Right forelimb (tissue), 1 donor: ENCODE measurements around the gene PTPN11.
"Not testable (repeated sequence)": the region's sequence is repeated elsewhere in the genome, so short reads cannot be mapped to it uniquely, and the experiment has no call there.

Source experiments
- DNase-seq: peaks from one replicate; pipeline ENCODE4 v3.0.0-alpha.2; 2018

Gene PTPN11

GRCh38 chr12:112409906-112410244 is 8.9 kb upstream of the PTPN11 start:
- no peak for DNase-seq

GRCh38 chr12:112413855-112414625 is 4.7 kb upstream of the PTPN11 start:
- no peak for DNase-seq

DNA sequence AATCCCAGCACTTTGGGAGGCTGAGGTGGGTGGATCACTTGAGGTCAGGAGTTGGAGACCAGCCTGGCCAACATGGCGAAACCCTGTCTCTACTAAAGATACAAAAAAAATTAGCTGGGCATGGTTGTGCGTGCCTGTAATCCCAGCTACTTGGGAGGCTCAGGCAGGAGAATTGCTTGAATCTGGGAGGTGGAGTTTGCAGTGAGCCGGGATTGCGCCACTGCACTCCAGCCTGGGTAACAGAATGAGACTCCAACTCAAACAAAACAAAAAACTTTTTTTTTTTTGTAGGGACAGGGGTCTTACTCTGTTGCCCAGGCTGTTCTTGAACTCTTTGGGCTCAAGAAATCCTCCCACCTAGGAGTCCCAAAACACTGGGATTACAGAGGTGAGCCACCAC is 3.3 kb upstream of the PTPN11 start:
- not testable (repeated sequence) for DNase-seq

DNA sequence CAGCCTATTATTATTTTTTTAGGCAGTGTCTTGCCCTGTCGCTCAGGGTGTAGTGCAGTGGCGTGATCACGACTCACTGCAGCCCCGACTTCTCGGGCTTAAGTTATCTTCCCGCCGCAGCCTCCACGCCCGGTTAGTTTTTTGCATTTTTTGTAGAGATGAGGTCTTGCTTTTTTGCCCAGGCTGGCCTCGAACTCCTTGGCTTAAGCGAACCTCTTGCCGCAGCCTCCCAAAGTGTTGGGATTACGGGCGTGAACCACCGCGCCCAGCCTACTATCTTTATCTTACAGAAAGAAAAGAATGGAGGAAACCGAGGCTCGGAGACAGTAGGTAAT is 507 bp upstream of the PTPN11 start:
- DNase-seq = no peak

DNA sequence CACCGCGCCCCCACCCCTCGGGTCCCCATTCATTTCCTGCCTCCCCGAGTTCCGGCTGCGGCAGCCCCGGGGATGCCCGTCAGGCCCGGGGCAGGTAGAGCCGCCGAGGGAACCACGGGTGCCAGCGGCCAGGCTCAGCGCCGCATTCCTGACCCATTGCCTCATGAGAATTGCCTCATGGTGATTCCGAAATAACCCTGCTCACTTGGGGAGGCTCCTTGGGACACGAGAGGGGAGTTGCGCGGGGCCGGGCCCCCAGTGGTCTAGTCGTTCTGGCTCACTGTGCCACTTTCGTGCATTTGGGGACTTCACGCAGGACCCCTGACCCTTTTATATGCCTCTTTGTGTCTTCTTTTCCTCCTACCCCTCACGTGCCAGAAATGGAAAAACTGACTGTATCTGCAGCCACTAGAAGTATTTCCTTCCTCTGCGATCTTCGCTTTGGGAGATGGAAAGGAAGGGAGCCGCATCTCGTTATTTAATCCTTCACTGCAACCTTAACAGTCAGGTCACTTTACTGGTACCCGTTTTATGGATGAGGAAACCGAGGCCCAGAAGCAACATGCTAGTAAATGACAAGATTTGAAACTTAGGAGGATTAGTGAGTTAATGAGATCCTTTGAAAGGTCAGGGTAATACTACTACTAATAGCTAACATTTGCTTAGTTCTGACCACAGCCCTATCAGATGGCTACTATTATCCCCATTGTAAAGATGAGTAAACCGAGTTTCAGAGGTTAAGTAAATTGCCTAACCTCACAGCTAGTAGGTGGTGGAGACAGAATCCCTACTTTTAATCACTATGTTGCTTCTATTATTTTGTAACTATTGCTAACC is 768 bp downstream of the PTPN11 start:
- DNase-seq = peak; percentile 68

GRCh38 chr12:112420740-112421139 is 2.0 kb downstream of the PTPN11 start:
- no peak for DNase-seq

- DNase-seq = no peak
These were observed 2.6 kb downstream of the PTPN11 start for GRCh38 chr12:112421363-112421762.

- DNase-seq = no peak
These were observed 3.8 kb downstream of the PTPN11 start for GRCh38 chr12:112422531-112422930.

- DNase-seq = no peak
These were observed 5.4 kb downstream of the PTPN11 start for GRCh38 chr12:112424126-112424525.

DNA sequence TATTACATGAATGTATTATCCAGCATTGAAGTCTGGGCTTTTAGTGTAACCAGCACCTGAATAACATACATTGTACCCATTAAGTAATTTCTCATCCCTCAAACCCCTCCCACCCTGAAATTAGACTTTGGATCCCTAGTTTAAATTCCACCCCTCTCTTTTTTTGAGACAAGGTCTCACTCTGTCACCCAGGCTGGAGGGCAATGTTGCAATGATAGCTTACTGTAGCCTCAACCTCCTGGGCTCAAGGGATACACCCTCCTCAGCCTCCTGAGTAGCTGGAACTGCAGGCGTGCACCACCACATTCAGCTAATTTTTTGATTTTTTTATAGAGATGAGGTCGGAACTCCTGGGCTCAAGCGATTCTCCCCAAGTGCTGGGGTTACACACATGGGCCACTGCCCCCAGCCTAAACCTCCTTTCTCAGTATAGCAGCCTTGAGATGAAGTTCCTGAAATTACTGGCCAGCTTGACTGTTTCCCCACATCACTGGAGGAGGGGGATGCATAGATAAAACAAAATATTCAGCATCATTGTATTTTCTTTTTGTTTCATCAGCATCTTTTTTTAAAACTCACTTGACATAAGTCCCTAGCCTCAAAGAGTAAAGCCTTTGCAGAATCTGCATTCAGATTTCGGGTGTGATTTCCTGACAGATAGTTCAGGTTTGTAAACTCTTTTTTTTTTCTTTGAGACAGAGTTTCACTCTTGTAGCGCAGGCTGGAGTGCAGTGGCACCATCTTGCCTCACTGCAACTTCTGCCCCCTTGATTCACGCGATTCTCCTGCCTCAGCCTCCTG is 7.0 kb downstream of the PTPN11 start:
- no peak for DNase-seq

DNA sequence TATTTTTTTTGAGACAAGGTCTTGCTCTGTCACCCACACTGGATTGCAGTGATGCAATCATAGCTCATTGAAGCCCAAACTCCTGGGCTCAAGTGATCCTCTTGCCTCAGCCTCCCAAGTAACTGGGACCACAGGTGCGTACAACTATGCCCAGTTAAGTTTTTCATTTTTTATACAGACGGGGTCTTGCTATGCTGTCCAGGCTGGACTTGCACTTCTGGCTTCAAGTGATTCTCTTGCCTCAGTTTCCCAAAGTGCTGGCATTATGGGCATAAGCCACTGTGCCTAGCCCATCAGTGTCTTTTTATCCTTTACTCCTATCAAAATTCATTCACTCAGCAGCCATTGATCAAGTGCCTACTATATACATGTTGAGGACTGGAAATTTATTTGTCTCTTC is 9.0 kb downstream of the PTPN11 start:
- no peak for DNase-seq

DNA sequence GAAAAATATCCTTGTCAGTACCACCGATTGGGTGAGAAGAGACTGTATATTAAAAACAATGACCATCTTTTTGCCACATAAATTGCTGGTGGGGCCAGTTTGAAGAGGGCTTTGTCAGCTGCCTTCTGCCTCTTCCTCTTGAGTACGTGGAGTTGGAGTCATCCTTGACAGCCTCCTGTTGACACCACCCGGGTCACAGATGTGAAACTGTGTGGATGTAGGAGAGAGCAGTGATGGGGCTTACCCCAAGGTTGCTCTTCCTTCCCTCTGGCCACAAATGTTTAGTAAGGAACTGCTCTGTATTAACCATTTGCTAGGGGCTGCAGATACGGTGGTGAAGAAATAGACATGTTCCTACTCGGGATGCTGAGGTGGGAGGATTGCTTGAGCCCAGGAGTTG is 12.2 kb downstream of the PTPN11 start:
- DNase-seq = no peak

DNA sequence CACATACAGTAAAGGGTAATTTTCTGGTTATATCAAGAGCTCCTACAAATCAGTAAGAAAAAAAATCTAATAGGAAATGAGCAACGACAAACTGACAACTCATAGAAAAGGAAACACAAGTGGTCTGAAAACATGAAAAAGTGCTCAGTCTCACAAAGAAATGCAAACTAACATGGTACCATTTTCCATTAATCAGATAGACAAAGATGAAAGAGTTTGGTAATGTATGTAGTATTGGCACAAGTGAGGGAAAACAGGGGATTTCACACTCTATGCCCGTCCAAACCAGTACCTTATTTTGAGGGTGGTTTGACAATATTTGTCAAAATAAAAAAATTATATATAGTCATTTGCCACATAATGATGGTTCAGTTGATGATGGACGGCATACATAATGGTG is 13.2 kb downstream of the PTPN11 start:
- DNase-seq = no peak

GRCh38 chr12:112433551-112433950 is 14.8 kb downstream of the PTPN11 start:
- DNase-seq = no peak

- not testable (repeated sequence) for DNase-seq
These were observed 19.9 kb downstream of the PTPN11 start for GRCh38 chr12:112438645-112439044.

DNA sequence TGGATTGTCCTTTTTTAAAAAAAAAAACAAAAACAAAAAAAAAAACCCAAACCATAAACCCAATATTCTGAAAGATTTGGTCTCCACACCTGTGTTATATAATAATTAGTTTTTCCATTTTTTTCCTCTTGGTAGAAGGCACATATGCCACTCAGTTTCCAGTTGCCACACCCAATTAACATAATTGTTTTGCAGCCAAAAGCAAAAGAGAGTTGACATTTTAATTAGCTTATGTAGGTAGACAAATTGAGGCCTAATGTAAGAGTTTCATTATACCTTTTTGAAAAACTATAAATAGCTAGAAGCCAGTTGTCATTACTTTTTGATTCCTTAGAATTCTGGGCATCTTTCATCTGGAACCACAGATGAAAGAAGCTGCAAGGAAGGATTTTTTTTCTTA is 21.0 kb downstream of the PTPN11 start:
- no peak for DNase-seq

DNA sequence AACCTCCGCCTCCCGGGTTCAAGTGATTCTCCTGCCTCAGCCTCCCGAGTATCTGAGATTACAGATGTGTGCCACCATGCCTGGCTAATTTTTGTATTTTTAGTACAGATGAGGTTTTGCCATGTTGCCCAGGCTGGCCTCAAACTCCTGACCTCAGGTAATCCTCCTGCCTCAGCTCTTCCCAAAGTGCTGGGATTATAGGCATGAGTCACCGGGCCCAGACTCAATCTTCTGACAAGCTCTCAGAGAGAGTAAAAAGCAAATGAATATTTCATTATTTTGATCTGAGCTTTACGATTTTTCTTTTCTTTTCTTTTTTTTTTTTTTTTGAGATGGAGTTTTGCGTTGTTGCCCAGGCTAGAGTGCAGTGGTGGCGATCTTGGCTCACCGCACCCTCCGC is 21.9 kb downstream of the PTPN11 start:
- DNase-seq = not testable (repeated sequence)

- DNase-seq = no peak
These were observed 25.2 kb downstream of the PTPN11 start for GRCh38 chr12:112443916-112444315.

- no peak for DNase-seq
These were observed 27.4 kb downstream of the PTPN11 start for GRCh38 chr12:112446008-112446725.

GRCh38 chr12:112447106-112447505 is 28.4 kb downstream of the PTPN11 start:
- DNase-seq = no peak

- DNase-seq = not testable (repeated sequence)
These were observed 29.4 kb downstream of the PTPN11 start for GRCh38 chr12:112448165-112448564.

GRCh38 chr12:112450725-112451124 is 32.0 kb downstream of the PTPN11 start:
- no peak for DNase-seq

DNA sequence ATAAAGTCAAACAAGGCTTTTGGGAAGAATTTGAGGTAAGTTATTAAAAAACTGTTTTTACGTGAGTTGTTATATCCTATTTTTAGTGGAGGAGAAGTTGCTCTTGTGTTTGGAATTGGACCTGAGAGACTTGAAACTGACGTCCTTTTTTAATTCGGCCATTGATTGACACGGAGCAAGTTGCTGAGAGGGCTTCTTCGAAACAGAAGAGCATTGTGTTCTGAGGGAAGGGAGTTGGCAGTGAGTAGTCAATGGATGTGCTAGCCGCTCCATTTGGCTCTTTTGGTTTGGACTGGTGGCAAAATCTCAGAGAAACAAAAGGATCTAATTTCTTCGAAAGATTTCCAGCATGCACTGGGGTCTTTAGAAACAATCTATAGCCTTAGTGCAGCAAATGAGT is 37.3 kb downstream of the PTPN11 start:
- no peak for DNase-seq
